HL-60 (cell line): ENCODE measurements around the gene TMEM258.

Source experiments
- DNase-seq, 2 experiments: peaks; one replicate each; pipeline ENCODE4 v3.0.0-alpha.2; 2010 to 2020; ENCODE audit warnings: low read depth in 1 of 2, low spot score in 1 of 2
- H3K27ac ChIP-seq: fragments of 250-450 bp; sonication (Bioruptor Pico); replicated peaks from 2 replicates; pipeline ENCODE4 v1.5.1; 2020; ENCODE audit warnings: mild to moderate bottlenecking, moderate library complexity
- H3K27me3 ChIP-seq: fragments of 250-450 bp; sonication (Bioruptor Pico); 2 replicates; pipeline ENCODE4 v1.5.1; 2021; ENCODE audit warnings: mild to moderate bottlenecking, moderate library complexity; ENCODE audit not compliant: insufficient read depth, poor library complexity, severe bottlenecking
- H3K4me3 ChIP-seq: replicated peaks from 2 replicates; pipeline ENCODE4 v1.5.1; 2011; ENCODE audit warnings: mild to moderate bottlenecking, control low read depth, low read length; ENCODE audit not compliant: insufficient read depth
- GABPA ChIP-seq: IDR thresholded peaks from 2 replicates; pipeline ENCODE4 v1.6.1; 2012; ENCODE audit warnings: low read depth
- POLR2AphosphoS5 ChIP-seq: IDR thresholded peaks from 2 replicates; pipeline ENCODE4 v1.6.1; 2012; ENCODE audit warnings: low read depth
- SPI1 ChIP-seq: IDR thresholded peaks from 2 replicates; pipeline ENCODE4 v1.6.1; 2012; ENCODE audit warnings: low read depth, mild to moderate bottlenecking, borderline replicate concordance
- TF ChIP-seq, protein P1 (sequence below): IDR thresholded peaks from one replicate; pipeline ENCODE4 v1.5.1; 2011; ENCODE audit warnings: low read length, control low read depth, inconsistent platforms; ENCODE audit not compliant: insufficient read depth
- TF ChIP-seq, protein P2 (sequence below): IDR thresholded peaks from 2 replicates; pipeline ENCODE4 v1.6.1; 2012; ENCODE audit warnings: low read depth; ENCODE audit not compliant: insufficient replicate concordance

The TMEM258 gene

DNA sequence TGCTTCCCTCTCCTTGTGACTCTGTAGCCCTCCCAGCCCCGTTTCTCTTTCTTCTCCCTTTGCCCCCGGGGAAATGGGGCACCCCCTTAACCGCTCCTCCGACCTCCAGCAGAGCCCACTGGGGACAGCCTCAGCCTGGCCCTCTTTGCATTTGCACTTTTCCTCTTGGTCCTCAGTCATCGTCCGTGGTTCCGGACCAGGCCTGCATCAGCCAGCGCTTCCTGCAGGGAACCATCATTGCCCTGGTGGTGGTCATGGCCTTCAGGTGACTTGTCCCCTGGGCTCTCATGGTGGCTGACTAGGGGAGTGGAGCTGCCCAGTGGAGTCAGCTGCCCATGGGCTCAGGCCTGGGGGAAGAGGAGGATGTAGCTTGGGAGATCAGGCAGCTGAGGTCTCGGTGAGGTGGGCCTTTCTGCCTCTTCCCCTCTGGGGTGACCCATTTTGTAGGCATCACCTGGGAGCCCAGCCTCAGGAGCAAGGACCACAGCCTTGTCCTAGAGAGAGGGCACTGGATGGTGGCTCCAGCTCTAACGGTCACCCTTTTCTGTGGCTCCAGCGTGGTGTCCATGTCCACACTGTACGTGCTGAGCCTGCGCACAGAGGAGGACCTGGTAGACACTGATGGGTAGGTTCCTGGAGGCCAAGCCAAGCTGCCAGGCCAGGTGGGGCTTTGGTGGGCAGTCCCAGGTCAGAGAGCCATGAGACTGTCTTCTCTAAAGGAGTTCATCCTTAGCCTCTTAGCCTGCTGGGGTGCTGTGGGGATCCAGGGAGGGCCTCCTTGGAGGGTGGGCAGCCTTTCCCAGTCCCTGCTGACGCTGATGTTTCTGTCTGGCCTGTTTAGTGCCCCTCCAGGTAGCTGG is 12.5 kb downstream of the TMEM258 start:
- no peak overlapping the region for H3K27ac ChIP-seq
- no peak overlapping the region for H3K4me3 ChIP-seq
- no peaks in the 10 kb centered on the region for H3K27me3 ChIP-seq
- no peak for TF ChIP-seq GABPA
- TF ChIP-seq, protein P1, sequence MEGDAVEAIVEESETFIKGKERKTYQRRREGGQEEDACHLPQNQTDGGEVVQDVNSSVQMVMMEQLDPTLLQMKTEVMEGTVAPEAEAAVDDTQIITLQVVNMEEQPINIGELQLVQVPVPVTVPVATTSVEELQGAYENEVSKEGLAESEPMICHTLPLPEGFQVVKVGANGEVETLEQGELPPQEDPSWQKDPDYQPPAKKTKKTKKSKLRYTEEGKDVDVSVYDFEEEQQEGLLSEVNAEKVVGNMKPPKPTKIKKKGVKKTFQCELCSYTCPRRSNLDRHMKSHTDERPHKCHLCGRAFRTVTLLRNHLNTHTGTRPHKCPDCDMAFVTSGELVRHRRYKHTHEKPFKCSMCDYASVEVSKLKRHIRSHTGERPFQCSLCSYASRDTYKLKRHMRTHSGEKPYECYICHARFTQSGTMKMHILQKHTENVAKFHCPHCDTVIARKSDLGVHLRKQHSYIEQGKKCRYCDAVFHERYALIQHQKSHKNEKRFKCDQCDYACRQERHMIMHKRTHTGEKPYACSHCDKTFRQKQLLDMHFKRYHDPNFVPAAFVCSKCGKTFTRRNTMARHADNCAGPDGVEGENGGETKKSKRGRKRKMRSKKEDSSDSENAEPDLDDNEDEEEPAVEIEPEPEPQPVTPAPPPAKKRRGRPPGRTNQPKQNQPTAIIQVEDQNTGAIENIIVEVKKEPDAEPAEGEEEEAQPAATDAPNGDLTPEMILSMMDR = no peak
- TF ChIP-seq POLR2AphosphoS5 = no peak
- TF ChIP-seq, protein P2, sequence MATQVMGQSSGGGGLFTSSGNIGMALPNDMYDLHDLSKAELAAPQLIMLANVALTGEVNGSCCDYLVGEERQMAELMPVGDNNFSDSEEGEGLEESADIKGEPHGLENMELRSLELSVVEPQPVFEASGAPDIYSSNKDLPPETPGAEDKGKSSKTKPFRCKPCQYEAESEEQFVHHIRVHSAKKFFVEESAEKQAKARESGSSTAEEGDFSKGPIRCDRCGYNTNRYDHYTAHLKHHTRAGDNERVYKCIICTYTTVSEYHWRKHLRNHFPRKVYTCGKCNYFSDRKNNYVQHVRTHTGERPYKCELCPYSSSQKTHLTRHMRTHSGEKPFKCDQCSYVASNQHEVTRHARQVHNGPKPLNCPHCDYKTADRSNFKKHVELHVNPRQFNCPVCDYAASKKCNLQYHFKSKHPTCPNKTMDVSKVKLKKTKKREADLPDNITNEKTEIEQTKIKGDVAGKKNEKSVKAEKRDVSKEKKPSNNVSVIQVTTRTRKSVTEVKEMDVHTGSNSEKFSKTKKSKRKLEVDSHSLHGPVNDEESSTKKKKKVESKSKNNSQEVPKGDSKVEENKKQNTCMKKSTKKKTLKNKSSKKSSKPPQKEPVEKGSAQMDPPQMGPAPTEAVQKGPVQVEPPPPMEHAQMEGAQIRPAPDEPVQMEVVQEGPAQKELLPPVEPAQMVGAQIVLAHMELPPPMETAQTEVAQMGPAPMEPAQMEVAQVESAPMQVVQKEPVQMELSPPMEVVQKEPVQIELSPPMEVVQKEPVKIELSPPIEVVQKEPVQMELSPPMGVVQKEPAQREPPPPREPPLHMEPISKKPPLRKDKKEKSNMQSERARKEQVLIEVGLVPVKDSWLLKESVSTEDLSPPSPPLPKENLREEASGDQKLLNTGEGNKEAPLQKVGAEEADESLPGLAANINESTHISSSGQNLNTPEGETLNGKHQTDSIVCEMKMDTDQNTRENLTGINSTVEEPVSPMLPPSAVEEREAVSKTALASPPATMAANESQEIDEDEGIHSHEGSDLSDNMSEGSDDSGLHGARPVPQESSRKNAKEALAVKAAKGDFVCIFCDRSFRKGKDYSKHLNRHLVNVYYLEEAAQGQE = no peak
- no peak for TF ChIP-seq SPI1
- DNase-seq = no peak

DNA sequence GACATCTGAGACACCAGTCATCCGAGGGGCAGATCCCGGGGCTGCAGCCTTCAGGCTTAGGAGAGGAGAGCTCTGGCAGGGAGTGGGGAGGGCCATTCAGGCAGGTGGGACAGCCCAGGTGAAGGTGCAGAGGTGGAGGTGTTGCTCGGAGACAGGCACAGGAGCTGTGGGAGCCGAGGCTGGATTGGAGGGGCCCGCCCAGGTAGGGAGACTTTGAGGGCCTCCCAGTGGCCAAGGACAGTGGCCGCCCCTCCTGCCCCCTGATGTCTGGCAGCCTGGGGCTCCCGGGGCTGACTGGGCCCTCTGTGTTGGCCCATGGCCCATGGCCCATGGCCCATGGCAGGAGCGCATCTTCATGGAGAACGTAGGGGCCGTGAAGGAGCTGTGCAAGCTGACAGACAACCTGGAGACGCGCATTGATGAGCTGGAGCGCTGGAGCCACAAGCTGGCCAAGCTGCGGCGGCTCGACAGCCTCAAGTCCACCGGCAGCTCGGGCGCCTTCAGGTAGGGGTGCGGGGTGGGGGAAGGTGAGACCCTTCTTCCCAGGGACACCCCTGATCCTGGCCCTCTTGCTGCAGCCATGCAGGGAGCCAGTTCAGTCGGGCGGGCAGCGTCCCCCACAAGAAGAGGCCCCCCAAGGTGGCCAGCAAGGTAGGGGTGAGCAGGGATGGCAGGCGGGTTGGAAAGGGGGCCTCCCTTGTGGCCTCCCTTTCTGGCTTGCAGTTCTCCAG is 13.3 kb downstream of the TMEM258 start:
- TF ChIP-seq GABPA (no peak), POLR2AphosphoS5 (no peak), SPI1 (no peak)
- TF ChIP-seq, protein P2 = no peak
- TF ChIP-seq, protein P1 = no peak
- Histone ChIP-seq H3K27ac (no peak overlapping the region), H3K4me3 (no peak overlapping the region), H3K27me3 (no peaks in the 10 kb centered on the region)
- DNase-seq = no peak

DNA sequence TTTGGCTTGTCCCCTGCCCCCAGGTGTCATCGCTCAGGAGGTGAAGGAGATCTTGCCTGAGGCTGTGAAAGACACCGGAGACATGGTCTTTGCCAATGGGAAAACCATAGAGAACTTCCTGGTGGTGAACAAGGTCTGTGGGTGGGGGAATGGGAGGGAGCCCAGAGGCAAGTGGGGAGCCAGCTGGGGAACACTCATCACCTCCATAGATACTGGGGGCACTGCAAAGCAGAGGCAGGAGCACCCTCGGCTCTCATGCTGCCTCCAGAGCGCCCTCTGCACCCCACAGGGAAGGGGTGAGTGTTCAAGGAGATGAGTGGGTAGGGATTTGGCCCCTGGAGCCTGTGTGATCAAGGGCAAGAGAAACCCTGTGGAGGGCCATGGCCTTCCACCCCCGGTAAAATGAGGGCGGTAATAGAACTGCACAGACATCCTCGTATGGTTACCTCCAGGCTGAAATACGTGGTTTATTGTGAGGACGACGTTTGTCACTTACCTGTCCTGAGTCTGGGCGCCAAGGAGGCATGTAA is 14.0 kb downstream of the TMEM258 start:
- no peaks in the 10 kb centered on the region for H3K27me3 ChIP-seq
- DNase-seq = no peak
- TF ChIP-seq, protein P2 = no peak
- TF ChIP-seq, protein P1 = no peak
- TF ChIP-seq GABPA = no peak
- no peak for TF ChIP-seq POLR2AphosphoS5
- TF ChIP-seq SPI1 = no peak
- no peak overlapping the region for H3K27ac ChIP-seq
- H3K4me3 ChIP-seq = no peak overlapping the region
